Glutamatergic neuron (in vitro differentiated cells): ENCODE results near the gene FAN1. TPM values are rescaled to one million over a fixed set of nuclear protein-coding genes. Genes with fewer than 3 reads are reported as not detected.

Experiments used
- DNase-seq: peaks from one replicate; pipeline ENCODE4 v3.0.0; 2022
- H3K27ac Mint-ChIP-seq: one replicate; pipeline ENCODE4 v1.8.0; 2020; ENCODE audit warnings: mild to moderate bottlenecking, mixed read lengths, inconsistent platforms; ENCODE audit not compliant: unreplicated experiment
- H3K27me3 Mint-ChIP-seq: one replicate; pipeline ENCODE4 v1.8.0; 2020; ENCODE audit warnings: mild to moderate bottlenecking, moderate library complexity, mixed read lengths, inconsistent platforms; ENCODE audit not compliant: unreplicated experiment
- H3K36me3 Mint-ChIP-seq: one replicate; pipeline ENCODE4 v1.8.0; 2020; ENCODE audit warnings: mild to moderate bottlenecking, mixed read lengths, inconsistent platforms; ENCODE audit not compliant: unreplicated experiment
- H3K4me1 Mint-ChIP-seq: one replicate; pipeline ENCODE4 v1.8.0; 2020; ENCODE audit warnings: mild to moderate bottlenecking, low read depth, mixed read lengths, inconsistent platforms; ENCODE audit not compliant: unreplicated experiment
- H3K4me3 Mint-ChIP-seq: one replicate; pipeline ENCODE4 v1.8.0; 2020; ENCODE audit warnings: mild to moderate bottlenecking, mixed read lengths, inconsistent platforms; ENCODE audit not compliant: unreplicated experiment
- H3K9me3 Mint-ChIP-seq: one replicate; pipeline ENCODE4 v1.8.0; 2020; ENCODE audit warnings: mild to moderate bottlenecking, moderate library complexity, mixed read lengths, inconsistent platforms; ENCODE audit not compliant: unreplicated experiment
- CTCF ChIP-seq: fragments of 200-600 bp; sonication (generic); IDR thresholded peaks from one replicate; pipeline ENCODE4 v1.5.0; 2021; ENCODE audit not compliant: partially characterized antibody, unreplicated experiment
- total RNA-seq: library from RNA; stranded (reverse); fragmentation: NEBNext Ultra II Directional; extraction: Animal tissue kit (Norgen Biotek cat#: 25700); gene quantifications from one replicate; pipeline ENCODE4 v1.2.1, GENCODE V29; 2021; ENCODE audit not compliant: unreplicated experiment

Gene FAN1
- total RNA-seq, 1 donor from 2014 or later, result 22.9 TPM

GRCh38 chr15:30918366-30918765 lies 14.7 kb downstream of the FAN1 start:
- Mint-ChIP-seq H3K36me3 (no peaks in the 10 kb centered on the region), H3K4me3 (no peak overlapping the region), H3K9me3 (no peaks in the 10 kb centered on the region), H3K27me3 (no peaks in the 10 kb centered on the region), H3K4me1 (peaks cover 18% of the 10 kb centered on the region), H3K27ac (no peak overlapping the region)
- TF ChIP-seq CTCF, result no peak
- DNase-seq, result no peak

- no peak for TF ChIP-seq CTCF
- Mint-ChIP-seq H3K27me3 (peaks cover 2% of the 10 kb centered on the region), H3K4me3 (no peak overlapping the region), H3K36me3 (no peaks in the 10 kb centered on the region), H3K4me1 (peaks cover 27% of the 10 kb centered on the region), H3K27ac (no peak overlapping the region), H3K9me3 (no peaks in the 10 kb centered on the region)
- no peak for DNase-seq
Observed at GRCh38 chr15:30919877-30920550, 16.3 kb downstream of the FAN1 start.

GRCh38 chr15:30921106-30921505 lies 17.4 kb downstream of the FAN1 start:
- Mint-ChIP-seq H3K27me3 (peaks cover 2% of the 10 kb centered on the region), H3K4me3 (no peak overlapping the region), H3K36me3 (no peaks in the 10 kb centered on the region), H3K27ac (no peak overlapping the region), H3K4me1 (peaks cover 28% of the 10 kb centered on the region), H3K9me3 (no peaks in the 10 kb centered on the region)
- DNase-seq, result no peak
- TF ChIP-seq CTCF, result no peak

GRCh38 chr15:30921781-30922479 lies 18.2 kb downstream of the FAN1 start:
- Mint-ChIP-seq H3K27ac (peak overlapping the region; percentile 92), H3K4me3 (no peak overlapping the region), H3K4me1 (peaks cover 36% of the 10 kb centered on the region), H3K27me3 (peaks cover 2% of the 10 kb centered on the region), H3K36me3 (no peaks in the 10 kb centered on the region), H3K9me3 (peaks cover 1% of the 10 kb centered on the region)
- no peak for TF ChIP-seq CTCF
- no peak for DNase-seq
